GM19324 (cell line): ENCODE results near the gene NAPSA.
A peak's percentile ranks its signal among the peaks of the same experiment; 100 is the strongest.

Experiments
- ATAC-seq: cut with Tn5 transposase; IDR thresholded peaks from one replicate; pipeline ENCODE4 v1.9.1; 2021; ENCODE audit warnings: mild to moderate bottlenecking, moderate library complexity; ENCODE audit not compliant: unreplicated experiment, low FRiP score

The NAPSA gene

DNA sequence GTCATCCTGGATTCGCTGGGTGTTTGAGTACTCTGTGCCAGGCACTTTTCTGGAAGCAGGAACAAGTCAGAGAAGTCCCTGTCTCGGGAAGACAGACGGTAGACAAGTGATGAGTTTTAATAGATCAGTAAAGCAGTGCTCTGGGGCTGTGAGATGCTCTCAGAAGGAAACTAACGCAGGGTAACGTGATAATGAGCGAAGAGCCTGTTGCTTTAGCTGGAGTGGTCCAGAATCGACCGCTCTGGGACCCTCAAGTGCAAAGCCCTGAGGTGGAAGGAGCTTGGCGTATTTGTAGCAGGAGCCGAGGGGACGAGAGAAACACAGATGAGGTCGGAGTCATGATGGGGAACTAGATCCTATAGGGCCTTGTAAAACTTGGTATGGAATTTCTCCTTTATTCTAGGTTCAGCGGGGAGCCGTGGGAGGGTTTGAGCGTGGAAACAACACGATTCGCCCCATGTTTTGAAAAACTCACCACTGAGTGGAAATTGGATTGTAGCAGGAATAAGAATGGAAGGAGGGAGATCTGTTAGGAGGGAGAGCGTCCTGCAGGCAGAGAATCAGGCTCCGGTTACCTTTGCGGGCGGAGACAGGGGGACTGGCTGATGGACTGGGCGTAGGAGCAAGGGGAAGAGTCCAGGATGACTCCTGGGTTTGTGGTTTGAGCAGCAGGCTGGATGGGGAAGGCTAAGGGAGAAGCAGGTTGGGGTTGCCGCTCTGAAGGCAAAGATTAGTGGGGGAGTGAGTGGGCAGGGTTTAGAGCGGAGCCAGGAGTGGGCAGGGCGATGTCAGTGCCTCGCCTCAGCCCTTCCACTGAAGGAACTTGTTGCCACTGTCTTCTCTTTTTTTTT, 19.5 kb upstream of the NAPSA start:
- no peak for ATAC-seq

DNA sequence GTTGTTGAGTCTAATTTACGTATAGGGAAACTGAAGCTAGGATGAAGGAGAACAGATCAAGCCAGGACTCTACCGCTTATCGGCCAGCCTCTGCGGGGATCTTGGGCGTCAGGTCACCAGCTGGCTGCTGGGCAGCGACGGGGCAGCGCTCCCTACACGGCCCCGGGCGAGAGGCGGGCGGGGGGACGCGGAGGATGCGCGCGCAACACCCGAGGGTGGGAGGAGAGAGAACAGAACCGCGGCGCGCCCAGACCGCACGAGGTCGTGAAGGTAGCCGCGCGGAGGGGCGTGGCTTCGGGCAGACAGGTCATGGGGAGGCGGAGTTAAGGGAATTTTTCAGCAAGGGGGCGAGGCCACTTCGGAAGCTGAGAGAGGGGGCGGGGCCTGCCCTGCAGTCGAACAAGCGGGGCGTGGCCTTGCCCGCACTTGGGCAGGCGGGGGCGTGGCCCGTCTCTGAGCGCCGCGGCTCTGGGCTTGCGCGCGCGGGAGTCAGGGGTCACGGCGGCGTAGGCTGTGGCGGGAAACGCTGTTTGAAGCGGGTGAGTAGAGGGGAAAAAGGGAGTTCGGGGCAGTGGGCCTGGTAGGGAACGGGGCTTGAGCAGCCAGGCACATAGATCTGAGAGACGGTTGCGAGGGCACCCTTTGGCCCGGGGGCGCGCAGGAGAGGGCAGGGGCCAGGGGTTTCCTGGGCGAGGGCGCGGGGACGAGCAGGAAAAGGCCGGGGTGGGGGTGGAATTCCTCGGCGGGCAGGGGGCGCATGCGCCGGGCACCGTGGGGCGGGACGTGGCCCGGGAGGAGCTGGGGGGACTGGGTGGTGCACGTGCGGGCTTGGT, 18.6 kb upstream of the NAPSA start, which contains the start of gene POLD1:
TSS of gene POLD1 (plus strand) at position 496 of the 833 bp plus-strand sequence. CDS start 14,505 bp downstream, outside the sequence.
- ATAC-seq = peak; percentile 90

DNA sequence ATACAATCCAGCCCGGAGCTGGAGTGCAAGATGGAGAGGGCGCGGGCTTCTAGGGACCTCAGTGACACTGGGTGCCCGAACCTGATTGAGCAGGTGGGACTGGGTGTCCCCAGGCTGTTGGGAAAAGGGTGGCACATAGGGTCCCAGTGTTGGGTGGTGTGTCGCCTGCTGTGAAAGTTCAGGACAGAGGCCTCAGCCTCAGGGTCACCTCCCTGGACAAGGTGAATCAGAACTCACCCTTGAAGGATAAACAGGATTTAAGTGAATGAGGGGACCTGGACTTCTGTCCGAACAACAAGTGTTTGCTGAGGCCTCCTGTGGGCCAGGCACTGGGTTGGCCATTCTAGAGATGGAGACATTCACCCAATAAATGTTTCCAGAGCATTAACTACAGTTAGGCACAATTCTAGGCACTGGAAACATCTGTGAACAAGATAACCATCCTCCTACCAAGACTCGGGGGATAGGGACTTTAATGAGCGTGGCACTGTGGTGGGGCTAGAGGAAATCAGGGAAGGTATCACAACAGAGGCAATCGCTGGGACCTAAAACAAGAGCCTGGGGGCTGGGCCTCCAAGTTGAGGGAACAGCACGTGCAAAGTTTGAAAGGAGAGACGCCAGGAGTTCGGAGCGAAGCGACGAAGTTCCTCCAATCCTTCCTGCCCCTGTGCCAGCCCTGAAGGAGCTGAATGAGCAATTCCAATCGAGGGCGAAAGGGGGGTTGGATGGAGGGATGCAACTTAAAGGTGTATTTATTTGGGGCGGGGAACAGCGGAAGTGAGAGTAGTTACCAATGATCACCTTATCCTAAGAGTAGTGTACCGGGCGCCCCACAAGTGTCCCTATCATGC, 17.8 kb upstream of the NAPSA start:
- no peak for ATAC-seq

DNA sequence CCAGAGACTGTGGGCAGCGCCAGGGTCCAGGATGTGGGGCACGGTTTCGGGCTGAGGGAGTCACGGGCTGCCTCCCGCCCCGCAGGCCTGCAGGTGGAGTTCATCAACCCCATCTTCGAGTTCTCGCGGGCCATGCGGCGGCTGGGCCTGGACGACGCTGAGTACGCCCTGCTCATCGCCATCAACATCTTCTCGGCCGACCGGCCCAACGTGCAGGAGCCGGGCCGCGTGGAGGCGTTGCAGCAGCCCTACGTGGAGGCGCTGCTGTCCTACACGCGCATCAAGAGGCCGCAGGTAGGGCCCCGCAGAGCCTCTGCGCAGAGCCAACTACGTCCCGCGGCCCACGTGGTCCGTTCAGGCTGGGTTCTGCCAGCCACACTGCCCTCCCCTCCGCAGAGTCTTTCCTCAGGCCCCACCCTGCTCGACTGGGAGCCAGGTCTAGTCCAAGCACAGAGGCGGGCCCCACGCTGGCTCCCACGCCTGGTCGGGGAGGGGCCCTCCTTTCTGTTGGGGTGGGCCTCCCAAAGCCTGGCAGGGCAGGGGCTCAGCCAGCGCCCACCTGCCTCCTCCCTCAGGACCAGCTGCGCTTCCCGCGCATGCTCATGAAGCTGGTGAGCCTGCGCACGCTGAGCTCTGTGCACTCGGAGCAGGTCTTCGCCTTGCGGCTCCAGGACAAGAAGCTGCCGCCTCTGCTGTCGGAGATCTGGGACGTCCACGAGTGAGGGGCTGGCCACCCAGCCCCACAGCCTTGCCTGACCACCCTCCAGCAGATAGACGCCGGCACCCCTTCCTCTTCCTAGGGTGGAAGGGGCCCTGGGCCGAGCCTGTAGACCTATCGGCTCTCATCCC, 16.7 kb upstream of the NAPSA start:
- no peak for ATAC-seq

DNA sequence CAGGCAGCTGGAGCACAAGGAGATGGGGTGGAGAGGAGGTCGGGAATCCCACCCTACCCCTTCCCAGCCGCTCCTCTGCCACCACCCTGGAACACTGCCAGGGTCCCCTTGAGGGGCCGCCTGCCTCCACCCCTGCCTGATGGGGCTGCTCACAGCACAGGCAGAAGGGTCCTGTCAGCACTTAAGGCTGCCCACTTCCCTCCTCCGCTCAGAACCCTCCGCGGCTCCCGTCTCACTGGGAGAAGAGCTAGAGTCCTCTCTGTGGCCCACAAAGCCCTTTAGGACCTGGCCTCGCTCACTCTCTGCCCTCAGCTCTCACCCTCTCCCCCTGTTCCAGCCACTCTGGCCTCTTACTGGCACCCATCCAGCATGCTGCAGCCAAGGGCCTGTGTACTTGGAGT, 15.3 kb upstream of the NAPSA start:
- ATAC-seq = no peak

DNA sequence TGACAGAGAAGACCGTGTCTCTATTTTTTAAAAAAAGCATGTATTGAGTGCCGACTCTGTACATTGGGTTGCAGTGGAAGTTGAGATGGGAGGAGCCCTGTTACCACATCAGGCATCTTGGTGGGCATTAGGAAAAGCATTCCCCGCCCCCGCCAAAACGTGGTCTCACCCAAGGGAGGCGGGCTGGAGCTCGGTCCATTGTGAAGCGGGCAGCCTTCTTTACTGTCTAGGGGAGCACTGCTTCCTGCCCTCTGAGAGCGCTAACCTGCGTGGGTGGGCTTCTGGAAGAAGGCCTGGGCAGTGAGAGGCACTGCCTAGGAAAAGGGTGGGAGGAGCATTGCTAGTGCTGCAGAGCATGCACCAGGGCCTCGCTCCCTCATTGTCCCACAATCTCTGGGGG, 14.7 kb upstream of the NAPSA start:
- no peak for ATAC-seq

DNA sequence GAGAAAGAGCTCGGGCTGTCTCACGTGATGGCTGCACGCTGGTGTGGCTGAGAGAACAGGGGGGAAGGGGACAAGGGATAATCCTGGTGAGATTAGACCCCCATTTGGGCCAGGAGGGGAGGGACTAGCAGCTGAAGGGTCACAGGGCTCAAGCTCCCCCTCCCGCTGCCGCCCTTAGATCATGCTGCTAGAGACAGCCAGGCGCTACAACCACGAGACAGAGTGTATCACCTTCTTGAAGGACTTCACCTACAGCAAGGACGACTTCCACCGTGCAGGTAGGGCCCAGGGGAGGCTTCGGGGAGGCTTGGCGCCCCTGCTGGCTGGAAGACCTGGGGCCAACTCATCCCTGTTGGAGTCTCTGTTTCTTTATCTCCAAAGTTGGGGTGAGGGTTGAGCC, 14.2 kb upstream of the NAPSA start:
- no peak for ATAC-seq

DNA sequence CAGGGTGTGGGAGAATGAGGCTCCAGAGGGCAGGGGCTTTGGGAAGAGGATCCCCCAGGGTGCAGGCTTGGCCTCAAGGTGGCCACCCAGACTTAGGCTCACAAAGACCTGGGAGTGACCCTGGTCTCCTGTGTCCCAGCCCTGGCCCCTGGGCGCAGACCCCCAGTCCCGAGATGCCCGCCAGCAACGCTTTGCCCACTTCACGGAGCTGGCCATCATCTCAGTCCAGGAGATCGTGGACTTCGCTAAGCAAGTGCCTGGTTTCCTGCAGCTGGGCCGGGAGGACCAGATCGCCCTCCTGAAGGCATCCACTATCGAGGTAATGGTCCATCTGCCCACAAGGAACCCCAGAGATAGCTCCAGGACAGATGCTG, 13.4 kb upstream of the NAPSA start:
- no peak for ATAC-seq

DNA sequence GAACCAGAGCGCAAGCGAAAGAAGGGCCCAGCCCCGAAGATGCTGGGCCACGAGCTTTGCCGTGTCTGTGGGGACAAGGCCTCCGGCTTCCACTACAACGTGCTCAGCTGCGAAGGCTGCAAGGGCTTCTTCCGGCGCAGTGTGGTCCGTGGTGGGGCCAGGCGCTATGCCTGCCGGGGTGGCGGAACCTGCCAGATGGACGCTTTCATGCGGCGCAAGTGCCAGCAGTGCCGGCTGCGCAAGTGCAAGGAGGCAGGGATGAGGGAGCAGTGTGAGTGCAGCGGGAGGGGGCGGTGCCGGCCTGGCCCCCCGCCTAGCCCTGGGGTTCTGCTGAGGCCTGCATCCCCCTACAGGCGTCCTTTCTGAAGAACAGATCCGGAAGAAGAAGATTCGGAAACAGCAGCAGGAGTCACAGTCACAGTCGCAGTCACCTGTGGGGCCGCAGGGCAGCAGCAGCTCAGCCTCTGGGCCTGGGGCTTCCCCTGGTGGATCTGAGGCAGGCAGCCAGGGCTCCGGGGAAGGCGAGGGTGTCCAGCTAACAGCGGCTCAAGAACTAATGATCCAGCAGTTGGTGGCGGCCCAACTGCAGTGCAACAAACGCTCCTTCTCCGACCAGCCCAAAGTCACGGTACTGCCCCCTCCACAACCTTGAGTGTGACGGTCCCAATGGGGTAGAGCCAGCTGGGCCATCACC, 12.9 kb upstream of the NAPSA start:
- ATAC-seq = no peak

DNA sequence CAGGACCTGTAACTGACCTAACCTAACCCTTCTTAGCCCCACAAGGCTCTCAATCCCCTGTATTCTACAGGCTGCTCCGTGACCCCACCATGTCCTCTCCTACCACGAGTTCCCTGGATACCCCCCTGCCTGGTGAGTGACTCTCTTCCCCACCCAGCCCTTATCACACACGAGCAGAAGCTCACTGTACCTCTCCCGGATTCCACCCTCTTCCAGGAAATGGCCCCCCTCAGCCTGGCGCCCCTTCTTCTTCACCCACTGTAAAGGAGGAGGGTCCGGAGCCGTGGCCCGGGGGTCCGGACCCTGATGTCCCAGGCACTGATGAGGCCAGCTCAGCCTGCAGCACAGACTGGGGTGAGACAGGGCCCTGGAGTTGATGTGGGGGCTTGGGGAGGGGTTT, 12.1 kb upstream of the NAPSA start:
- no peak for ATAC-seq

DNA sequence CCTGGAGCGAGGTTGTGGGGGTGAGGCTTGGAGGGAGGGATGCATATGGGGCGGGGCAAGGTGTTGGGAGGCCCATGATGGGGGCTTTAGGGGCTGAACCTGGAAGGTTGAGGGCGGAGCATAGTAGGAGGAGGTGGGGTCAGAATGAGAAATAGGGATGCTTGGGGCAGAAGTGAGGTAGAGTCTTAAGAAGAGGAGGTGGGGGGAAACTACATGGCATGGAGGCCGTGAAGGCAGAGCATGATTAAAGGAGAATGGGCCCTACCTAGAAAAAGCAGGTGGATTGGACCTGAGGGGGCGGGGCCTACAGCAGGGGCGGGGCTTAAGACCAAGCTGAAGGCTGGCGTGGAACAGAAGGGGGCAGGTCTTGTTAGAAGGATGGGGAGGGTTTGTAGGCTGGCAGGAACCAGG, 11.6 kb upstream of the NAPSA start:
- no peak for ATAC-seq

DNA sequence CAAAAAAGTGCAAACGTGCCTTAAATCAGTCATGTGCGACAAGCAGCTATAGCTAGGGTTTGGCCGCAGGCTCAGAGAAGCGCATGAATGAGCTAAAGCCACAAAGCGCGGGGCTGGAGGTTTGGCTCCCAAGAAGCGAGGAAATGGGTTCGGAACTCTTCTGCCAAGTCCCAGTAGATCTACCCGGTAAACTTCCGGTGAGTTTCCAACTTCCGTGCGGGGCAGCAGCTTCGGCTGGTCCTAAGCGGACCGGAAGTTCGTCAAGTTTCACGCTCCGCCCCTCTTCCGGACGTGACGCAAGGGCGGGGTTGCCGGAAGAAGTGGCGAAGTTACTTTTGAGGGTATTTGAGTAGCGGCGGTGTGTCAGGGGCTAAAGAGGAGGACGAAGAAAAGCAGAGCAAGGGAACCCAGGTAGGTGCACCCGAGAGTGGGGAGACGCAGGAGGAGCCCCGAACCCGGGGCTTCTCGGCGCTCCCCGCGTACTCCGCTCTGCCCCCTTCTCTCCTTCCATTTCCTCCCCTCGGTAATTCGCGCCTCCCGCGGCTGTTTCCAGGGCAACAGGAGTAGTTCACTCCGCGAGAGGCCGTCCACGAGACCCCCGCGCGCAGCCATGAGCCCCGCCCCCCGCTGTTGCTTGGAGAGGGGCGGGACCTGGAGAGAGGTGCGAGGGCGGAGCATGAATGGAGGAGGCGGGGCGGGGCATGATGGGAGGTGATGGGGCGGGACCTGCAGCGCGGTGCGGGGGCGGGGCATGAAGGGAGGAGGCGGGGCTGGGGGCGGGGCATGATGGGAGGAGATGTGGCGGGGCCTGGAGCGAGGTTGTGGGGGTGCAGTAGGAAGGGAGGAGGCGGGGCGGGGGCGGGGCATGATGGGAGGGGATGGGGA, 11.0 kb upstream of the NAPSA start, which contains the start of gene NR1H2:
TSS of gene NR1H2 (plus strand) at position 292 of the 885 bp plus-strand sequence. CDS start 1,149 bp downstream, outside the sequence.
- peak; percentile 85 for ATAC-seq

DNA sequence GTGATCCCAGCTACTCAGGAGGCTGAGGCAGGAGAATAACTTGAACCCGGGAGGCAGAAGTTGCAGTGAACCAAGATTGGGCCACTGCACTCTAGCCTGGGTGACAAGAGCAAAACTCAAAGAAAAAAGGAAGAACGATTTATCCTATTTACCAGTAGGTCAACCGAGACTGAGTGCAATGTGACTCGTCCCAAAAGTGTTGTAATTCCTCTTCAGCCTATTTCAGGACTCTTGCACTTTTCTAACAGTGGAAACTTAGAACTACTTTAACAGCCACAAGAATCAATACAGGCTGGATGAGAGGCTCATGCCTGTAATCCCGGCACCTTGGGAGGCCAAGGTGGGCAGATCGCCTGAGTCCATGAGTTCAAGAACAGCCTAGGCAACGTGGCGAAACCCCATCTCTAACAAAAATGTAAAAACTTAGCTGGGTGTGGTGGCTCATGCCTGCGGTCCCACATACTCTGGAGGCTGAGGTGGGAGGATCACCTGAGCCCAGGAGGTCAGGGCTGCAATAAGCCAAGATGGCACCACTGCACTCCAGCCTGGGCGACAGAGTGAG, 6.6 kb upstream of the NAPSA start:
- no peak for ATAC-seq

DNA sequence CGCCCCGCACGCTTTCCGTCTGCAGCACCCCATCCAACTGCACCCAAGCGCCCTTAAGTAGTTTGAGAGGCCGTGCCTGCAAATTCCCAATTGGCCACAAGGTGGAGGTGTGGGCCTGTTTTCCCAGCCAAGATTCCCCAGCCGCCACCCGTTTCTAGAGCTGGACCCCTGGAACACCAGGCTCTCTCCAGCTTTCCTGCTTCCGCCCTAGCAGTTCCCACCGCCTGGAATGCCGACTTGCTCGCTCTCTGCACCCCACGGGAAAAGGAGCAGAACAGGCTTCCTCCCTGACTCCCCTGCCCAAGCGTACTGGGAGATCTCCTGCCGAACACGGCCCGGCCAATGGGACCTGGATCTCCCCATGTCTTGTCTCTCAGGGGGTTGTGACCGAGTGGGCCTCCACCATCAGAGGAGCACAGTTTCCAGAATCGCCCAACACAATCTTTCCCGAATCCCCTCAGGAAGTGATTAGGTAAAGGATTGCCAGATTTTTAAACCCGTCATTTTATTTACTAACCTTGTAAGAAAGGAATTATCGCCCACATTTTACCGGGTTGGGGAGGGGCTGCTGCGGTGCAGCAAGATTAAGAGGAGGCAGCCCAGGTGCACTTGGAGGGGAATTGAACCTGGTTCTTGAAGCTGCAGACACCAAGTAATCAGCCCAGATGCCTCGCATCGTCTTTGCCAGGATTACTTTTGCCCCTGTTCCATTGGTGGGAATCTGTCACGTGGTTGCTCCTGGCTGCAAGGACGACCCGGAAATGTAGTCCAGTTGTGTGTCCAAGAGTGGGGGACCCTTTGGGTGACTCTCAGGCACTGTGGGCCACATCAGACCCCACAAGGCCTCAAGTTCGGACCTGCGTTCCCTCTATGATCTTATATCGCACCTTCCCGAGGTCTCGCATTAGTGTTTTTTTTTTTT, 3.5 kb upstream of the NAPSA start:
- ATAC-seq = no peak

DNA sequence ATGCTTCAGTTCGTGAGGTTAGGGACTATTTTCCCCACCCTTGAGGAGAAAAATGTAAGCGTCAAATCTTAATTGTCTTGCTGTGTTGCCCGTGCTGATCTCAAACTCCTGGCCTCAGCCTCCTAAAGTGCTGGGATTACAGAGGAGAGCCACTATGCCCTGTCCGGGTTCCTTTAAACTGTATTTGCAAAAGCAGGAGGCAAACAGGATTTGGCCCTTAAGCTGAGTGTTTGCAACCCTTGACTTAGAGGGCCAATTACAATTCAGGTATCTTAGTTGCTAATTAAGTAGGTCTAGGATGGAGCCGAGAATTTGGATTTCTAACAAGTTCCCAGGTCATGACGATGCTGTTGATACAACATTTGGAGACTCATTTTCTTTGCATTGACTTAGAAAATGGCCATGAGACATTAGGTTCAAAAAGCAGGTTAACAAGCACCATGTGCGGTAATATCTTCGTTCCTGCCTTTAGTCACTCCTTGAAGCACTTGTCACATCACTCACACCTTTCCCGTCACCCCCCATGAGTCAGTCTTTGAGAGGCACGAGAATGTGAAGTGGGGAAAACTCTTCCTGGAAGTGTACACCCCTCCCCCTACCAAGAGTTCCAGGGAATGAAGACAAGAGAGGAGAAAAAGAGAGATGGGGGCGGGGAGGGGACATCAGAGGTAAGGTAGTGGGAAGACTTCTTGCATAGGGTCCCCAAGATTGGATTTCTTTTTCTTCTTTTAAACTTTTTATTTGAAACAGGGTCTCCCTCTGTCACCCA, 2.6 kb downstream of the NAPSA start:
- no peak for ATAC-seq

DNA sequence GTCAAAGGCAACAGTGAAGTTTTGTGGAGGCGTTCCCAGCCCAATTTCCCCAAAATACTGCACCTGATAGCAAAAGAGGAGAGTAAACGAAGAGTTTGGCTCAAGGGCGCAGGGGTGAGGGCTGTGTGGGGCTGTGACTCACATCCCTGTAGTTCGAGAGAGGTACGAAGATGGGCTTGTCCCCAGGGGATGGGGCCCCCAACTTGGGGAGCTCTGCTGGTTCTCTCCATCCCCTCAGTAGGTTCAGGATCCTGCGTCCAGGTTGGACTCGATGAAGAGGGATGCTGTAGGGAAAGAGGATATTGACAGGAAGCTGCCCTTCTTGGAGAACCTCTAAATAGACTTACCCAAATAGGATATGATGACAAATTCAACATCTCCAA, 3.4 kb downstream of the NAPSA start:
- no peak for ATAC-seq
